HG03342 (cell line): ENCODE data around the gene SYT13.
"Not testable (repeated sequence)": the region's sequence is repeated elsewhere in the genome, so short reads cannot be mapped to it uniquely, and the experiment has no call there.

ENCODE experiments used
- ATAC-seq: cut with Tn5 transposase; IDR thresholded peaks from one replicate; pipeline ENCODE4 v1.9.1; 2021; ENCODE audit warnings: mild to moderate bottlenecking, moderate library complexity; ENCODE audit not compliant: unreplicated experiment

The SYT13 gene

DNA sequence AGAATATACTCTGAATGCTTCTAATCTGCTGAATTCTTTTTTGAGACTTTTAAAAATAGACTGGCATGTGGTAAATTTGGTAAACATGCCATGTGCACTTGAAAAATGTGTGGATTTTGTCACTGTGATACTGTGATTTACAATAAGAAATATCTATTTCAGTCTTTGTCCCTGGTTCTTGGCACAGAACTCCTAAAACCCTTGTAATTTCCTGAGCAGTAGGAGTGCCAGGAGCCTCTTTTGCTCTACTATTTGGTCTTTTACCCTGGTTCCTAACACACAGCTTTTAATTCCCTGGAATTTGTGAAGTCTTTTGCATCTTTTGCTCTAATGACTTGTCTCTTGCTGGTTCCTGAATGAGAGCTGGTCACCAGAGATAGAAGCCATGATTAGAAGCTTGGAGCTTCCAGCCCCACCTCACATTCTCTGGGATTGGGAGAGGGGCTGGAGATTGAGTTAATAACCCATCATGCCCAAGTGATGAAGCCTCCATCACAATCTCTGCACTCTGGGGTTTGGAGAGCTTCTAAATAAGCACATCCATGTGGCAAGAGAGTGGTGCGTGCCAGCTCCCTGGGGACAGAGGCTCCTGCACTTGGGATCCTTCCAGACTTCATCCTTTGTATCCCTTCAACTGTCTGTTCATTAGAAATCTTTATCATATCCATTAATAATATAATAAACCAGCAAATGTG, 27.2 kb upstream of the SYT13 start:
- ATAC-seq = no peak

DNA sequence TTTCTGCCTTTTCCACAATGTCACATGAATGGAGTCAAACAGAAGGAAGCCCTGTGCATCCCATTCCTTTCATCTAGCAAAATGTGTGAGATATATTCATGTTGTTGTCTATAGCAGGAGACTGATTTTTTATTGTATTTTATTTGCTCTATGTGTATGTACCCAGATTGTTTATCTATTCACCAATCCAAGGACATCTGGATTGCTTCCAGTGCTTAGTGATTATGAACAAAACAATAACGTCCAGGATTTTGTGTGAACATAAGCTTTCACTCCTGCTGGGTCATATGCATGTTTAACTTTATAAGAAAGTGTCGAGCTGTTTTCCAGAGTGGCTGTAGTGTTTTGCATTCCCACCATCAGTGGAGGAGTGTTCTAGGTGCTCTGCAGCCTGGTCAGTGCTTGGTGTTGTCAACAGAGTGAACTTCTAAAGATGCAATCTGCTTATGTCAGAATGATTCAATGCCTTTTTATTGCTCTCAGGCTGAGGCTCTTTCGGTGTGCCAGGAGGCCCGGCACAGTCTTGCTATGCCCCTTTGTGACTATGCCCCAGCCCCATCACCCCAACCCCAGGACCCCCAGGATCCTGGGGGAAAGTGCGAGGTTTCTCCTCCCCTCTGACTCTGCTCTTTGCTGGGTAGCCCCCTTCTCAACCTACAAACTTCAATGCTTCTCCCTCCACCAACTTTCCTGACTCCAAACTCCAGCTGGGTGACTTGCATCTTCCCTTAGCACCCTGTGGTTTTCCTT, 19.9 kb upstream of the SYT13 start:
- no peak for ATAC-seq

GRCh38 chr11:45304992-45305335, 18.8 kb upstream of the SYT13 start:
- ATAC-seq = no peak

DNA sequence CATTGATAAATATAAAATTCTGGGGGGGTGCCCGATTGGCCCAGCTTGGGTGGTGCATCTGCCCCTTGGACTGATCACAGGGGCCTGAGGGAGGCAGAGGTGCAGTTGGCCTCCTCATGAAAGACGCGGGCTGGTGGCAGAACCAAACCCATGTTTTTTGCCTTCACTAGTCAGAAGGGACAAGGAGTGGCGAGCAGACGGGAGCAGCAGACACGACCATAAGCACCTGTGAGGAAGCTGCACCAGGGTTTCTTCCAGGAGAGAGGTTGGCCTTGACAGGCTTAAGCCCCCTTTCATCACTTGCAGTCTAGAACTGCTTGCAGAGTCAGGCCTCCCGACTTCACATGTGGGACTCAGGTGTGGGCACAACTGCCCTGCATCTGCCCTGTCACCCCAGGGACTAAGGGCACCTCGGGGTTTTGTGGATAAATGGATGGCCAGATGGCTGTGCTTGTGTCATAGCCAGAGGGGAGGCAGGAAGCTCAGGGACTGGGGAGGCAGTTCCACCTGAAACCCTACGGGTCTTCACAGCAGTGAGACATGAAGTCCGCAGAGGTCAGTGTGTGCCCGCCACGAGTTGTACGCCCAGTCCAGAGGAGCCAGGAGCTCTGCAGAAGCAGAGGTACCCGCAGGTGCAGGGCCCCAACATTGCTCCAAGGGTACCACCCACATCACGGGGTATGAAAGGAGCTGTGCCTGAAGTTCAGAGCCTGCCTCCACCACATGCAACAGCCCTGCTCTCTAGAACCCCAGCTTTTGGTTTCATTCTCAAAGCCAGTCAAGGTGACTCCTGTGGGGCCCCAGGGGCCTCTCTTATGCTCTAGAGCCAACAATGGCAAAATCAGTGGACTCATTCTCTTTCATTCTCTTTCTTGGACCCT, 18.2 kb upstream of the SYT13 start:
- ATAC-seq = no peak

GRCh38 chr11:45303316-45303715, 17.2 kb upstream of the SYT13 start:
- no peak for ATAC-seq

DNA sequence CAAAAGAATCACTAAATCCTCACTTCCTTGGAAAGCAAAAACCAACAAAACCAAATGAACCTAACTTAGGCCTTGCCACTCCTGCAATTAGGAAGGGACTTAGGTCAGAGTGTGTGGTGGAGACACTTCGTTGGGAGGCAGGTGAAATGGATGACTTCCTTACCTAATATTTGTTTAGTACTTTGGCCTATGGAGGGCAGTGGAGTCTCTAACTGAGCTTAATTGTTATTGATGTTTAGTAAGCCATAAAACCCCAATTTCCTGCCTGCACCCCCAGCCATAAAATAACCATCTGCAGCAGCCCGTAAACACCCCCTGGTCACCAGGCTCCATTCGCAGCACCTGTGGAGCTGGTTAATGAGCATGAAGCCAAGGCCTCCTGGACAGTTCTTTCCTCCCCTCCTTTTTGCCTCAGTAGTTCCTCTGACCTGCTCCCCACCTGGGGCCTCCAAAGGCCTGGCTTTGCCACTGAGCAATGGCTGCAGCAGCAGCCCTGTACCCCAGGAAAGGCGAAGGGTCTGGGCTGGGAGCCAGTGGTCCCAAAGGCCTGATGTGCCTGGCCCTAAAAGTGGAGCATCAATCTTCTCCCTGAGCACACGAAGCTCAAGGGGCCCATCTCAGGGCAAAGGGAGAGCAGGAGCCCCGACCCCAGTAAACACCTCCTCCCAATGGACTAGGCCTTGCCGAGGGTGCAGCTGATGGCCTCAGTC, 15.6 kb upstream of the SYT13 start:
- no peak for ATAC-seq

GRCh38 chr11:45300715-45301114, 14.6 kb upstream of the SYT13 start:
- ATAC-seq = no peak

- ATAC-seq = no peak
Measured at GRCh38 chr11:45298718-45299117, 12.6 kb upstream of the SYT13 start.

GRCh38 chr11:45296075-45296474, 9.9 kb upstream of the SYT13 start:
- ATAC-seq = no peak

DNA sequence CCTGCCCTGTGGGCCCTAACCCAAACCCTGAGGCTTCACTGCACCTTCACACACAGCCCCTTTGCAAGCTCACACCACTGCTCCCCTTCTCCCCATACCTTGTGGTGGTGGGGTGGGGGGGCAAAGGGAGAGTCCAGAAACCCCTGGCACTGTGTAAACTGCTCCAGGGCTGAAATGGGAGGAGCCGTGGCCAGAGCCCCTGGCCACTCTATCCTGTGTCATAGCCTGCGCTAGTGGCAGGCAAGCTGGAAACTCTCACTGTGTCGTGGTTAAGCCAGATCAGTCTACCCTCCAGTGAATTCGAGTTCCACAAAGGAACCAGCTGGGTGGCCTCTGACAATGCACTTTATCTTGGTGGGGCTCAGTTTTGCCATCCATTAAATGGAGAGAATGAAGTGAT, 8.4 kb upstream of the SYT13 start:
- no peak for ATAC-seq

DNA sequence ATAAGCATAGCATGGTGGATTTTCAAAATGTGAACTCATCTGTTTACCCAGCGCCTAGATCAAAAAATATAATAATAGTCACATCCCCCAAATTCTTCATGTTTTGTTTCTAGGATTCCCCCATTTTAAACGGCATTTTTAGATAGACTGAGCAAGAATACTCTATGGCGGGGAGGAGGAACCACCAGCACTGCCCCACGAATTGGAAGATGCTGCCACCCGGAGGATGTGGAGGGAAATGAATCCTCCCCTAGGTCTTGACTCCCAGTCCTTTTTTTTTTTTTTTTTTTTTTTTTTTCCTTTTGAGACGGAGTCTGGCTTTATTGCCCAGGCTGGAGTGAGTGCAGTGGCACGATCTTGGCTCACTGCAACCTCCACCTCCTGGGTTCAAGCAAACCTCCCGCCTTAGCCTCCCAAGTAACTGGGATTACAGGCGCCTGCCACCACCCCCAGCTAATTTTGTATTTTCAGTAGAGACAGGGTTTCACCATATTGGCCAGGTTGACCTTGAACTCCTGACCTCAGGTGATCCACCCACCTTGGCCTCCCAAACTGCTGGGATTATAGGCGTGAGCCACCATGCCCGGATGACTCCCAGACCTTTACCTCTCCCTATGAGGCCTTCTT, 7.5 kb upstream of the SYT13 start:
- ATAC-seq = not testable (repeated sequence)

- no peak for ATAC-seq
Measured at GRCh38 chr11:45290586-45290985, 4.4 kb upstream of the SYT13 start.

GRCh38 chr11:45289369-45289768, 3.2 kb upstream of the SYT13 start:
- no peak for ATAC-seq

DNA sequence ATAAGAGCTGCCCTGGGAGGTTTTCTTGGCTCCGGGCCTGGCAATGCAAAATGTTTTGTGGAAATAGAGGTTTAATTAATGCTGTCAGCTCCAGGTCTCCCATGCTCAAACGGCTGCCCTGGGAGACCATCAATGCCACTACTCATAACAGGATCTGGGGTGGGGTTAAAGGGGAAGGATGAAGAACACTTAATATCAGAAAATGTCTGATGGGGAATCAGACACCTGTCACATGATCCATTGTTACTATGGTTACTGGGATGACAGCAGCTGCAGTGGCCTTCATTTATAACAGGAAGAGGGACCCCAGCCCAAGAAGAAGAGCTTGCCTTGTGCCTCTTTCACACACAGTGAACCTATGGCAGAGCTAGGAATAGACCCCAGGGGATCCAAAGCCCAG, 2.2 kb upstream of the SYT13 start:
- no peak for ATAC-seq

DNA sequence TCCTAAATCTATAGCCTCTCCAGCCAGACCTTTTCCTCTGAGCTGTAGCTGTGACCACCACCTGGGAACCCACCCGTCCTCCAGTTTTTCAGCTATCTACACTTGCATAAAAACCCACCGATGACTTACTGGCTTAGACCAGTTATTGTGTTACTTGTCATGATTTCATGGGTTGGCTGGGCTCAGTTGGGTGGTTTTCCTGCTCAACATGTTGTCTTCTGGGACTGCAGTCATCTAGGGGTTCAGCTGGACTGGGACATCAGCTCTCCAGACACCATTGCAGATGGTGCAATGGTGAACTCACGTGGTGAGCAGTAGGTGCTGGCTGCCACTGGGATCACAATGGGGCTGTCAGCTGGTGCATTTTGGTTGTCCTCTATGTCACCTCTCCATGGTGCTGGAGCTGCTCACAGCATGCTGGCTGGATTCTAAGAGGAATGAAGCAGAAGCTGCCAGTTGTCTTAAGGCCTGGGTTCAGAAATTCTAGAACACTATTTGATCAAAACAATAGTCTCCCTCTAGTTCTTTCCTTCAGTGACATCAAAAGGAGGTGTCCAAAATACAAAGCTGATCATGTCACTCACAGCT, 1.3 kb upstream of the SYT13 start:
- no peak for ATAC-seq

GRCh38 chr11:45285250-45285828, 802 bp downstream of the SYT13 start:
- ATAC-seq = no peak

DNA sequence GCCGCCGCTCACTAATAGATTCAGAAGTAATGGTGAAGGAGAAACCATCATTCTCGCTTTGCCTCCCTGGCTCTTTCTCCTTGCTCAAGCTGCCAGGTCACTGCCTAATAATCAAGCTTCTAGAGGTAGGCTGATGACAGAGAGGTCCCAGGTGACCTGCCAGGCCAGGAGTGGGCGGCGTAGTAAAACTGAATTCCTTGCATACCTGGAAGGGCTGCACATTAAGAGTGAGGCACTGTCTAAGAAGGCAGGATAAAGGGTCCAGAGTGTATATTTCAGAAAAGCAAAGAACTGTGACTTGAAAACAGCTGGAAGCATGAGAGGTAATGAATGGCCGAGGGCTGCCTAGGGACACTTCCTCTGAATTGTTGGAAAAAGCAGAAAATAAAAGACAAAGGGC, 4.1 kb downstream of the SYT13 start:
- no peak for ATAC-seq

GRCh38 chr11:45280449-45280848, 5.7 kb downstream of the SYT13 start:
- no peak for ATAC-seq

DNA sequence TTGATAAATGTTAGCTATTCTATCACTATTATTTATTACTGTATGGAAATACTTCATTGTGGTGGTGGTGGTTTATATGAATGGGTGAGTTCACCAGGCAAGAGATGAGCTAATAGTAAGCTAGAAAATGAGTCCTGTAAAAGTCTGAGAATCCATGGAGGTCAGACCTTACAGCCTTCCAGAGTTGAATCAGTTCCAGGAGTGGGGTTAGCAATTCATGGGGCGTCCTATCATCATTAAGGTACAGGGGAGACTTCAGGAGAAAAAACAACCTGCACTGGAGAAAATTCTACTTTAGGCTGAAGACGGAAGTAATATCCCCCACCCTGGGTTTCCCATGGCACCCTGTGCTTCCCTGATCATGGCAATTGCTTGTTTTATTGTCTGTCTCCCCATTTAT, 6.5 kb downstream of the SYT13 start:
- no peak for ATAC-seq

DNA sequence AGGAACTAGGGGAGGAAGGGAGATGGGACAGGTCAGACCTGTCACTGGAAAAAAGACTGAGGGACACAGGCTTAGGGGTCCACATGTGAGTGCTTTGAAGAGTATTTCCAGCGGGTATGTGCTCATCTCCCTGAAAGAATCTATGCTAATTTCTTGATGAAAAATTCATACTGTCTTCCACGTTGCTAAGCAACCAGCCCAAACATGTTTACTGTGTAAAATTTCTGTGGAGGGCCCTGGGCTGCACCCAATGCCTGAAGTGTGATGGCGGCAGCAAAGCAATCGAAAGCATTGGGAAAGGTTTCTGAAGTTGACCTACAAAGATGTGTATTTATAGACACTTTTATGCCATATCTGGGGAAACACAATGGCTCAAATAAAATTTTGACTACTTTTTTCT, 7.4 kb downstream of the SYT13 start:
- ATAC-seq = no peak
